NCI-H2107 treated with DMSO at 0.1 percent for 48 hours (cell line): Measurements from ENCODE around the gene FAM240B.
A peak's percentile ranks its signal among the peaks of the same experiment; 100 is the strongest.

Experiments
- DNase-seq: peaks from one replicate; lab custom pipeline; 2025; ENCODE audit not compliant: unreplicated experiment; lab: John Stamatoyannopoulos, UW

The FAM240B gene

DNA sequence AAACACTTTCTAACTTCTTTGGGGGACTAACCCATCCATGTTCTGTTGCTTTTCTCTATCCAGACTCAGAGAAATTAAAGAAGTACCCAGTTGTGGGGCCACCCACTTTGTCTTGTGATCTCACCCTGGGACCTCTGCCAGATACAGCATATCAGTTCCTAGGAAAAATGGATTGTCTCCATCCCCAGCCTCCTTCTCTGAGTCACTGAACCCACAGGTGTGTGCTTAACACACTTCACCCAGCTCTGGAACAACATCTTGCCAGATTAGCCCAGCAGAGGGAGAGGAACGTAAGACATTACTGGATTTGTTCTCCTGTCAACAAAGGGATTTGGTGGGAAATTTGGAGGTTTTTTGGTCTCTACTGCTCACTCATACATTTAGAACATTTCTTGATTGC lies 19.2 kb downstream of the FAM240B start:
- no peak for DNase-seq

DNA sequence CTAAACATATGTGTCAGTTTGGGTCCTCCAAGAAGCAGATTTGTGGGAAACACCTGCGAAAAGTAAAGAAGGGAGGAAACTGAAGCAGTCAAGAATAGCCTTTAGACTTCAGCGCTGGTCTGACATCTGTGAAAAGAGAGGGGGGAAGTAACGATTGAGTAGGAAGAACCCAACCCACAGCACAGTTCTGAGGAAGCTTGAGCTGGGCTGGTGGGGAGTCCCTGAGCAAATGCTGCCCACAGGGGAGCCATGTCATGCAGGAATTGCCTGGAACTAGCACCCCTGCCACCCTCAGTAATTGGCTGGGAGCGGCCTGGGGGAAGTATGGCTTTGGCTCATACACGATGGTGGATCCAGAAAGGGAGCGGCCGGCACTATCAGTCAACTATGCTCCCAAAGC lies 20.6 kb downstream of the FAM240B start:
- no peak for DNase-seq

DNA sequence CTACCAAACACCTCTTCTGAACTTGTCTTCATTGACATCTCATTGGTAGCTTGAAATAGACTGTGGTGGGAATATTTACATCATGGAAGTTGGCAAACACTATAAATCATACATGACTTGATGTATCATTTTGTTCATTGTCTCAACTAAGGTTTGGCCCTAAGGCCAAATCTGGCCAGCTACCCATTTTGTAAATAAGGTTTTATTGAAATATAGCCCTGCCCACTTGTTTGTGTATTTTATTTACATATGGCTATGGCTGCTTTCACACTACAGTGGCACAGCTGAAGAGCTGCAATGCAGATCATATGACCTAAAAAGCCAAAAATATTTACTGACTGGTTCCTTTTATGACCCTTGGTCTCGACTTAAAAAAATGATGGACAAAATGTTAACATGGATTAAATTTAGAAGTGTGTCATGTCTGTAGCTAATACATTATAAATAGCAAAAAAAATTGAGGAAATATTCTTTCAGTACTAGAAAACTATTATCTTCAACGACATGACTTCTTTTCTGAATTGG lies 22.1 kb downstream of the FAM240B start:
- no peak for DNase-seq

- DNase-seq = no peak
Measured at GRCh38 chr9:38696999-38697398, 22.9 kb downstream of the FAM240B start.

DNA sequence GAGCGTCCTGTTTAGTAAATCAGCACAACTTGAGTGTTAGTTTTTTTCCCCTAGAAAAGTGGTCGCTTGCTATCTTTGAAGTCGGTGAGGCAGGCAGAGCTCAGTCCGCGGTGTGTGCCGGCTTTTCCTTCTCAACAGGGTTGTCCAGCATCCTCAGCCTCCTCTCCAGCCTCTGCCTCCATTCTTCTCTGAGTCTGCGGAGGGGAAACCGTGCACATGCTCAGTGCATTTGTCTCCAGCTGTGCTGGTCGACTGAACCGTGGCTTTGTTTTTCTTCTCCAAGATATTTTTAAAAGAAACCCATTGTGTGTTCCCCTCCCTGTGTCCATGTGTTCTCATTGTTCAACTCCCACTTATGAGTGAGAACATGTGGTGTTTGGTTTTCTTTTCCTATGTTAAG lies 25.3 kb downstream of the FAM240B start:
- DNase-seq = no peak

DNA sequence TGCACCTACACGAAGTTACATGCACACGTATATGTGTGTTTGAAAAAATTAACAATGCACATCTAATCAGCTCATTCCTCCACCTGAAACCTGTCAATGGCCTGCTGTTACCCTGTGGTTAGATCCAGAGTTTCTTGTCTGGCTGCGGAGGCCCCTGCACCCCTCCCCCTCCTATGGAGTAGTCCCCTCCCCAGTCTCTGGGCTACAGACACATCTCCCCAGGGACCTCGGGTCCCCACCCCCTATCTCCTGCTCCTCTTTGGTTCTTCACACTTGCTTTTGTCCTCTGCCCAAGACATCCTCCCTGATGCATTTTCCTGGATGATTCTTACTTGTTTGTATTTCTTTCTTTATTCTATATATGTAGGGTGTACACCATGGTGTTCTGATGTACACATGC lies 27.2 kb downstream of the FAM240B start:
- no peak for DNase-seq

- DNase-seq = no peak
Measured at GRCh38 chr9:38690574-38690973, 29.4 kb downstream of the FAM240B start.

DNA sequence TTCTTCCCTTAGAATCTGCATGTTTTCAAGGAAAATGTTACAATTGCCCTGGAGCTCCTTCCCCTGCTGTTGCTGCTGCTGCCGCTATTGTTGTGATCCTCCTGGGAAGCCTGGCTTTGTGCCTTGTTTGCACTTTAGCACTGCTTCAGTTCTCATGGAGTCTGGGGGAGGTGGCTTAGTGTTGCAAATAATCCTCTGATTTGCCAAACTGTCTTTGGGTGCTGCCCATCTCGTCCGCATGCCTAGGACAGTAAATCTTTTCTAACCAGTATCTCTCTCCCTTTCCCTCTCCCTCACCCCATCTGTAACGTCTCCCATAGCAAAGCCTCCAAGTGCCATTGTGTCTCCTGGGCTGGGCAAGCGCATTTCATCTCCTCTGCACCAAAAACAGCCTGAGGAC lies 30.3 kb downstream of the FAM240B start:
- DNase-seq = peak; percentile 60

DNA sequence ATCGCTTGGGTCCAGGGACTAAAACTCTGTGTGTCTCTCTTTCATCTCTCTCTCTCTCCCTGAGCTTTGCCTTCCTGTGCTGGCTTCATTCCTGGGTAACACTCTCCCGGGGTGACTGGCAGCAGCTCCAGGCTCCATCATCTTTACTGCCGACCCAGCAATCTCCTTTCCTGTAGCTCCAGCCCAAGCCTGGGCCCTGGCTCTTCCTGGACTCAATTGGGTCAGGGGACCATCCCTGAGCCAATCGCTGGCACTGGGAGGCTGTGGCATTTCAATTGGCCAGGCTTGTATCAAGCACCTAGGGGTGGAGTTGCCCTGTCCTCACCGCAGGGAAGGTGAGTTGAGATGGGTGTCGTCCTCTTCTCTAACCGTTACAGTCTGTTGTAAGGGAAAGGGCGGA lies 31.9 kb downstream of the FAM240B start:
- no peak for DNase-seq

DNA sequence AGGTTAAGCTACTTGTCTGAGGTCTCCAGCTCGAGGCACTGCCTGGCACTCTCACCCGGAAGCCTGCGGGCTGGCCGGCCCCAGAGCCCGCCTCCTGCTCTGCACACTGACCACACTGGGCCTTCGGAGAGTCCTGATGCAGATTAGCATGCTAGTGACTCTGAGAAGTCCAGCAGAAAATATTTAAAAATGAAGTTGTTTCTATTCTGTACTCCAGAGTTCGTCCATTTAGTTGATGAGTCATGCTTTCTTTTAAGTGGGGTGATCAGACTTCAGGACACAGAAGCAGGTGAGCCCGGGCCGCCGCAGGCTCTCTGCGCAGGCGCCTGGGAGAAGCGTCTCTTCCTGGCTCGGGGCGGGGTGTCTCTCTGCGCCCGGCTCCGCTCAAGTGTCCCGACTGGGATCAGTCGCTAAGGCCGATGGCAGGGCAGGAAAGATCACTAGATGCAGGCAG lies 32.5 kb downstream of the FAM240B start:
- peak; percentile 53 for DNase-seq

DNA sequence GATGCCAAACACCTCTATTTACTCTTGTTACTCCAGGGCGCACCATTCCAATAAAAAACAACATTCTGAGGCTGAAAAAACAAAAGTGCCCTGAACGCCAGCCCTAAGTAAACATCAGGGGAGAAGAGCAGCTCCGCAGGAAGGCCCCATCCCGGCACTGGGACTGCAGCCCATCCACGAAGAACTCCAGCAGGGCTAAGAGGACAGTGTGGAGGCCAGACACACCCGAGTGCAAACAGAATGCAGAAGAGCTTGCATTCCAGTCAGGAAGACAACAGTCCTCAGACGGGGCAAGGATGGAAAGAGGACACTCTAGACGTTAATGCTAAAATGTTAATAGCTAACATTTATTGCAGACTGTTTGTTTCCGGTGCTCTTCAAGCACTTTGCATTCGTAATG lies 33.0 kb downstream of the FAM240B start:
- no peak for DNase-seq

GRCh38 chr9:38685535-38685934 lies 34.4 kb downstream of the FAM240B start:
- DNase-seq = no peak

DNA sequence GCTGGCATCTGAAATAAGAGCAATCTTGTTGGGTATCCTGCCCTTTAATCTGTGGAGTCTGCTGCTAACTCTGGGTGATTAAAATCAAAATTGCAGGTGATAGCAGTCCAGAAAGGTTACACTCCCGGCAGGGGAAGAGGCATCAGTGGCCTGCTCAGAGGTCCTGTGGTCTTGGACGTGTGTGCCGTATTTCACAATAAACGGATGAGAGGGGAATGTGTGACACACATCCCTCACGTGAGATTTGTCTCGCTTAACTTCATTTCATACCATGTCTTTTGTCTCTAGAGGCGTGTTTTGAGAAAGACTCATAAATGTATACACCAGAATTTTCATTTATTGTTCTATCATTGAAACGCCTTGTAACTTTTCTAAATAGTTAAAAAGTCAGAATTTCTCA lies 36.6 kb downstream of the FAM240B start:
- no peak for DNase-seq

DNA sequence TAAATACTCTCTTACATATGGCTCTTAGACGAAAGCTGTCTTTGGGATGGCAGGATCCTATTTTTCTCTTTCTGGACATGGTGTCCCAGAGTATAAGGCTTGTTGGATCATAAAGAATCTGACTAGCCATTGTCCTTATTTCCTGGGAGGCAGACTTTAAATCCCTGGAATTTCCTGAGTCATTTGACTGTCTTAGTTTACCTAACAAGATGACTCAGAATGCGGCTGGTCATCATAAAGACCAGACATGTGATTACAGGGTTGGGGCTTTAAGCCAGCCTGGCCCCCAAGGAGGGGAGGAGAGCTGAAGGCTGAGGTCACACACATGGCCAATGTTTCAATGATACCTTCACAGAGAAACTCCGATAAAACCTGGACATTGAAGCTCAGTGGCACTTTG lies 37.2 kb downstream of the FAM240B start:
- no peak for DNase-seq

GRCh38 chr9:38681747-38682227 lies 38.1 kb downstream of the FAM240B start:
- DNase-seq = no peak

GRCh38 chr9:38680837-38681445 lies 39.0 kb downstream of the FAM240B start:
- no peak for DNase-seq

DNA sequence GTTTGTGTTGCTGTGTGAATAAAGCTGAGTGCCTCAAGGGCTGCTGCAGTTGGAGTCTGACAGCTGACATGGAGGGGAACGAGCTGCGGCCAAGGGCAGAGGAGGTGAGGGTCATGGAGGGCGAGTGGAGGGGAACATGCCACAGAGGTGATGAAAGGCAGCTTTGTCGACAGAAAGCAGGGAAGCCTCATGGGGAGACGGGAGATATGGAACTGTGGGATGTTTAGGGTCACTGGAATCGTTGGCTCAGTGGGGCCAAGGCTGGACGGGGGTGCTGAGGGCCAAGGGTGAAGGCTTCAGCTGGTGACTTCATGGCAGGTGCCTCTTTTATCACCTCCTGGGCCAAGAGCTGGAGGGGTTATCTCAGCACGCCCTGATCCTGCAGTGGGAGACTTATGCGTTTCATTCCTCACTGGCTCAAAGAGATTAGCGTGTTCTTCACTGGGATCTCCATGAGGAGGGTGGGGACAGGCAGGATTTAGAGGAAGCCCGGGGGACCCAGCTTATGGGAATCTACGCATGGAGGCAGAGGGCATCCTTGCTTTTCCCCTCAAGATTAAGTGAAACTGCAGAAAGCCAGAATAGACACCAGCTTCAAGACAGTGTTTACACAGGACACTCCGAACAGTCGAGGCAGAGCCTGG lies 42.2 kb downstream of the FAM240B start:
- DNase-seq = no peak

GRCh38 chr9:38675831-38676230 lies 44.1 kb downstream of the FAM240B start:
- DNase-seq = no peak

DNA sequence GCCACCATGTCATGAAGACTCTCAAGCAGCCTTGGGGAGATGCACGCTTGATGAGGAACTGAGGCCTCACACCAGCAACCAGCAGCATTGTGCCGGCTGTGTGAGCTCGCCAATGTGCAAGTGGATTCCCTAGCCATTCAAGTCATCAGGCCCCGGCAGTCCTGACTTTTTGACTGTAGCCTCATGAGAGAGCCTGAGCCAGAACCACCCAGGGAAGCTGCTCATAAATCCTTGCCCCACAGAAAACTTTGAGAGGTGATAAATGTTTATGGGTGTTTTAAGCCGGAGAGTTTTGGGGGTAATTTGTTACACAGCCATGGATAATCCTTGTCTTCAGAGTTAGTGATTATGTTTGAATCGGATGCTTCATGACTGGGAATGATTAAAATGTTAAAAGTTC lies 44.7 kb downstream of the FAM240B start:
- DNase-seq = no peak

- DNase-seq = no peak
Measured at GRCh38 chr9:38673399-38674193, 46.3 kb downstream of the FAM240B start.

- DNase-seq = no peak
Measured at GRCh38 chr9:38671748-38672147, 48.2 kb downstream of the FAM240B start.

DNA sequence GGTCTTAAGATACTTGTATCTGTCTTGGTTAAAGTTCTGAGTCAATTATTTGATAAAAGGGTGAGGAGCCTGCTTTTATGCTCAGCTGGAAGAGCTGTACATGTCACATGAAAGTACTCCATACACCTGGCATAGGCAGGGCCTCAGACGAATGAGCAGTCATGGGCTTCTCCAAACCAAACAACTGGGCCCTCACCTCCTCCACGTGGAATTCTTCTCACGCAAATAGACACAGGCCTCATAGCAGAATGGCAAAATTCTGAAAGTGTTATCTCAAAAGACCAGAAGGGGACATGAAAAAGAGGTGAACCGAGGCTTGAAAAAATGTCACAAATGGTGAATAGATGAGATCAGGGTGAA lies 48.6 kb downstream of the FAM240B start:
- peak; percentile 33 for DNase-seq
